OCI-LY1 (cell line): ENCODE data around the gene DMRTC1.
"Not testable (repeated sequence)": the region's sequence is repeated elsewhere in the genome, so short reads cannot be mapped to it uniquely, and the experiment has no call there.

Experiments
- H2AFZ ChIP-seq: fragments of 200-600 bp; sonication (generic), shearing (Covaris generic); 2 replicates; pipeline ENCODE4 v1.6.0; 2014; ENCODE audit warnings: antibody characterized with exemption, mild to moderate bottlenecking, low read length
- H3F3A ChIP-seq: fragments of 200-600 bp; sonication (generic), shearing (Covaris generic); 2 replicates; pipeline ENCODE4 v1.6.0; 2014; ENCODE audit warnings: mild to moderate bottlenecking, antibody characterized with exemption, low read length, moderate library complexity; ENCODE audit not compliant: insufficient read depth
- H3K27ac ChIP-seq: fragments of 200-600 bp; sonication (generic); 2 replicates; pipeline ENCODE4 v1.5.1; 2014; ENCODE audit warnings: low read length, mixed run types, mild to moderate bottlenecking, low read depth; ENCODE audit not compliant: poor library complexity, severe bottlenecking
- H3K27me3 ChIP-seq: fragments of 200-600 bp; sonication (generic); 2 replicates; pipeline ENCODE4 v1.6.0; 2014; ENCODE audit warnings: antibody characterized with exemption, mild to moderate bottlenecking, low read length, moderate library complexity; ENCODE audit not compliant: insufficient read depth
- H3K36me3 ChIP-seq: fragments of 200-600 bp; sonication (generic); 2 replicates; pipeline ENCODE4 v1.6.1; 2014; ENCODE audit warnings: mild to moderate bottlenecking, antibody characterized with exemption, low read length, moderate library complexity, mixed read lengths; ENCODE audit not compliant: insufficient read depth
- H3K4me1 ChIP-seq: fragments of 200-600 bp; sonication (generic); 2 replicates; pipeline ENCODE4 v1.5.1; 2014; ENCODE audit warnings: mild to moderate bottlenecking, low read length, moderate library complexity; ENCODE audit not compliant: insufficient read depth, severe bottlenecking
- H3K4me2 ChIP-seq: fragments of 200-600 bp; sonication (generic), shearing (Covaris generic); 2 replicates; pipeline ENCODE4 v1.6.1; 2014; ENCODE audit warnings: low read length
- H3K4me3 ChIP-seq: fragments of 200-600 bp; sonication (generic); 2 replicates; pipeline ENCODE4 v1.5.1; 2014; ENCODE audit warnings: low read length, low read depth, mild to moderate bottlenecking, mixed read lengths; ENCODE audit not compliant: poor library complexity, severe bottlenecking
- H3K79me2 ChIP-seq: fragments of 200-600 bp; shearing (Covaris generic); 2 replicates; pipeline ENCODE4 v1.6.1; 2016; ENCODE audit warnings: mixed run types, low read length, mixed read lengths; ENCODE audit not compliant: insufficient read depth
- H3K9ac ChIP-seq: fragments of 200-600 bp; sonication (generic), shearing (Covaris generic); 2 replicates; pipeline ENCODE4 v1.6.1; 2014; ENCODE audit warnings: mild to moderate bottlenecking, low read length, mixed read lengths
- H3K9me2 ChIP-seq: fragments of 200-600 bp; sonication (generic), shearing (Covaris generic); 2 replicates; pipeline ENCODE4 v1.6.1; 2014; ENCODE audit warnings: low read depth, mild to moderate bottlenecking, low read length, mixed read lengths
- H3K9me3 ChIP-seq: fragments of 200-600 bp; shearing (Covaris generic); 2 replicates; pipeline ENCODE4 v1.6.1; 2014; ENCODE audit warnings: low read length, mixed read lengths
- H4K20me1 ChIP-seq: fragments of 200-600 bp; sonication (generic), shearing (Covaris generic); 2 replicates; pipeline ENCODE4 v1.6.0; 2016; ENCODE audit warnings: mild to moderate bottlenecking, low read length; ENCODE audit not compliant: insufficient read depth

The DMRTC1 gene

DNA sequence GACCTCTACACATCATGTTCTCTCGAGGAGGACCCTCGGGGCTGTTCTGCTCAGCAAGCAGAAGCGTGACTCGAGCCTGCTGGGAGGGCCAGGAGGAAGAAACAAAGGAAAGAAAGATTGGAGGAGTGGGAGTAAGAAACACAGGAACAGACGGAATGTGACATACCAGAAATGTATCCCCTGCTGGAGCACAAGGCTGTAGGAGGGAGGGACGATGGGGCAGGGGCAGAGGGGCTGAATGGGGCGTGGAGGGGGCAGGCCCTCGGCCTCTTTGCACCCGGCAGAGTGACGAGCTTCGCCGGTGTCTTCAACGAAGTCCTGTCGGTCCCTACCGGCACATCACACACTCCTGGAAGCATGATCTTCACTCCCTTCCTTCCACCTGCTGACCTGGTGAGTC, 5.7 kb downstream of the DMRTC1 start, which contains the start of gene FAM236A:
Gene FAM236A (plus strand): TSS at position 301 of the 400 bp plus-strand sequence. CDS start 57 bp downstream, at position 358.
- H3K9me2 ChIP-seq, H3K79me2 ChIP-seq, H3K4me3 ChIP-seq, H3K9ac ChIP-seq, H3K27me3 ChIP-seq, H3K27ac ChIP-seq, H4K20me1 ChIP-seq, H3K4me2 ChIP-seq, H3K4me1 ChIP-seq, H3F3A ChIP-seq, H3K9me3 ChIP-seq, H2AFZ ChIP-seq, H3K36me3 ChIP-seq: not testable (repeated sequence)

DNA sequence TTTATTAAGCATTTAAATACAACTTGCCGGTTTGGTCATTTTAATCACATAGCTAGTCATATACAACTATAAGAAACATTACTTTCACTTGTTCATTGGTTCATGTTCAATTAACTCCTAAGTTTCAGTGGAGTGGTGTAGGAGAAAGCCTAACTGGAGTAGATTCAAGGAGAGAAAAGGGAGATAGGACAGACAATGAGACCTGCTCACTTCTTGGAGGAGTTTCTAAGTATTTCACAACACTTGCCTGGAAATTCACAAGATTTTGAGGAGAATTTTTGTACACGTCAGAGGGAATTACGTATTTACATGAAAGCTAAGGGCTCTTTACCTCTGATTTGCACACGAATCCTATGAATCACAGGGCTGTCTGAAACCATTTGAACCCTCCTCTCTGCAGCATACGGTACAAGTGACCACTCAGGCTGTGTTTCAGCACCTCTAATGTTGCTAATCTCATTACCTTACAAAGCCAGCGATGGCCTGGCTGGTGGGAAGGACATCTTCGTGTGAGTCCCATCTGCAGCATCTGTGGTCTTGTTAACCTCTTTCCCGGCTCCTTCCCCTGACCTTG, 6.7 kb downstream of the DMRTC1 start:
- not testable (repeated sequence) for H3K9me2 ChIP-seq, H3F3A ChIP-seq, H3K9ac ChIP-seq, H3K4me2 ChIP-seq, H2AFZ ChIP-seq, H3K4me1 ChIP-seq, H3K79me2 ChIP-seq, H3K4me3 ChIP-seq, H3K27ac ChIP-seq, H3K27me3 ChIP-seq, H4K20me1 ChIP-seq, H3K36me3 ChIP-seq, H3K9me3 ChIP-seq

DNA sequence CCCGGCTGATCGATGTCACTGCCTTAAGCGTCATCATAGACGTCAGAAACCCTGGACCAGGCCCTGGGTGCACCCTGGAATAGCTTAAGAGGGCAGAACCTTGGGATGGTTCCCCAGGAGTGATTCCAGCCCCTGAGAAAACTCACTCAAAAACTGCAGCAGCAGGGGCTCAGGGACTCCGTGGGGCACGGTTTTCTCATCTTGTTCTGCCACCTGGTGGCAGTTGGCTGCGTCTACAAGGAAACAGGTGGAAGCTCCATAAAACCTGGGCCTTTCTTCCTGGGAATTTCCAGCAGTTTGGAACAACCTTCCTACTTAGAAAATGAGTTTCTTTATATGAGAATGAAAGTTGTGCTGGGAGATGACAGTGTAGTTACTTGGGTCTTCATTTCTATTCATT, 7.2 kb downstream of the DMRTC1 start:
- not testable (repeated sequence) for H3K27ac ChIP-seq, H2AFZ ChIP-seq, H3K9me2 ChIP-seq, H3K4me3 ChIP-seq, H3K27me3 ChIP-seq, H3K9ac ChIP-seq, H3K36me3 ChIP-seq, H3K79me2 ChIP-seq, H3K9me3 ChIP-seq, H4K20me1 ChIP-seq, H3K4me2 ChIP-seq, H3F3A ChIP-seq, H3K4me1 ChIP-seq

DNA sequence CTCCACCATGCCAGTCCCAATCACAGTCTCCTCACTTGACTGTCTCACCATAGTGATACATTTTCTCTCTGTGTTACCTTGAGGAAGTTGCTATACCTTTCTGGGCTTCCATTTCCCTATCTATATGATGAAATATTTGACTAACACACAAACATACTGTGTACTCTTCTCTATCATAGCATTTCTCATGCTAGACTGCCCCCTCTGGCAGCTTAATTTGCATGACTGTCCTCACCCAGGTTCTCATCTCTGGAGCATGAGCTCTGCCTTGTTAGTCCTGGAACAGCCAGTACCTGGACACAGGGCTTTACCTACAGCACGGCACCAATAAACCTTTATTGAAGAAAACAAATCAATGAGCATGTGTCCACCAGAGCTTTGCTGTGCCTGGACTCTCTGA, 11.4 kb downstream of the DMRTC1 start:
- not testable (repeated sequence) for H3K27ac ChIP-seq, H2AFZ ChIP-seq, H3K79me2 ChIP-seq, H3K4me3 ChIP-seq, H3K27me3 ChIP-seq, H4K20me1 ChIP-seq, H3K36me3 ChIP-seq, H3F3A ChIP-seq, H3K9ac ChIP-seq, H3K4me1 ChIP-seq, H3K9me3 ChIP-seq, H3K9me2 ChIP-seq, H3K4me2 ChIP-seq

DNA sequence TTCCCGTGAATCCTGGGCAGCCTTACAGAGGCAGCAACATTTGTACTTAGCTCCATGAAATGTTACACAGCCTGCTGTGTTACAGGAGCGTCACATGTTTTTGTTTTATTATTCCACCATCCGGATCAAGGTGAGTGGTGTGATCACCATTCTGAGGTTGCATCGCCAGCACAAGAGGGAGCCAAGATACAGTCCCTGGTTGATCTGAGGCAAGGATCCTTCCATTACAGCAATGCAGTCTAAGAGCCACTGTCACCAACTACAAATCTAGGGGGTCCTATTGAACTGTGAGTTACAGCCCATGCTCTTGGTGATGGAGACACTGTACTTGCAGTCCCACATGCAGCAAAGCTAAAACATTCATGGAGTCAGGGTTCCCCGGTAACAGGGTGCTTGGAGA, 27.5 kb downstream of the DMRTC1 start:
- H3K4me3 ChIP-seq, H3K4me1 ChIP-seq, H4K20me1 ChIP-seq, H3K9me3 ChIP-seq, H3K4me2 ChIP-seq, H3K9me2 ChIP-seq, H3K36me3 ChIP-seq, H2AFZ ChIP-seq, H3K79me2 ChIP-seq, H3K27ac ChIP-seq, H3F3A ChIP-seq, H3K9ac ChIP-seq, H3K27me3 ChIP-seq: not testable (repeated sequence)

DNA sequence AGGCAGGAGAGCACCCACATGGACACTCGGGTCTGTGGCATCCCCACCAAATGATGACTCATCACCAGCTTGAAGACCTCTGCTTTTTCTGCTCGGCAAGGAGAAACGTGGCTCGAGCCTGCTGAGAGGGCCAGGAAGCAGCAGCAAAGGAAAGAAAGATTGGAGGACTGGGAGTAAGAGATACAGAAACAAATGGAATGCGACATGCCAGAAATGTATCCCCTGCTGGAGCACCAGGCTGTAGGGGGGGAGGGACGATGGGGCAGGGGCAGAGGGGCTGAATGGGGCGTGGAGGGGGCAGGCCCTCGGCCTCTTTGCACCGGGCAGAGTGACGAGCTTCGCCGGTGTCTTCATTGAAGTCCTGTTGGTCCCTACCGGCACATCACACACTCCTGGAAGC, 31.3 kb downstream of the DMRTC1 start, which contains the start of gene FAM236C:
Gene FAM236C (plus strand): TSS at position 301 of the 400 bp plus-strand sequence. CDS start 100 bp downstream, outside the sequence.
- H3K9me3 ChIP-seq, H3K27ac ChIP-seq, H3K36me3 ChIP-seq, H3K27me3 ChIP-seq, H3K9ac ChIP-seq, H3K9me2 ChIP-seq, H3K4me3 ChIP-seq, H3K4me2 ChIP-seq, H4K20me1 ChIP-seq, H2AFZ ChIP-seq, H3F3A ChIP-seq, H3K79me2 ChIP-seq, H3K4me1 ChIP-seq: not testable (repeated sequence)

DNA sequence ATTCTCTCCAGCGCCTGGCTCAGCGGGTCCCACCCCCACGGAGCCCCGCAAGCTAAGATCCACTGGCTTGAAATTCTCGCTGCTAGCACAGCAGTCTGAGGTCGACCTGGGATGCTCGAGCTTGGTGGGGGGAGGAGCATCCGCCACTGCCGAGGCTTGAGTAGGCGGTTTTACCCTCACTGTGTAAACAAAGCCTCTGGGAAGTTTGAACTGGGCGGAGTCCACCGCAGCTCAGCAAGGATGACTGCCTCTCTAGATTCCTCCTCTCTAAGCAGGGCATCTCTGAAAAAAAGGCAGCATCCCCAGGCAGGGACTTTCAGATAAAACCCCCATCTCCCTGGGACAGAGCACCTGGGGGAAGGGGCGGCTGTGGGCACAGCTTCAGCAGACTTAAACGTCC, 53.9 kb downstream of the DMRTC1 start:
- H3F3A ChIP-seq: not testable (repeated sequence)

DNA sequence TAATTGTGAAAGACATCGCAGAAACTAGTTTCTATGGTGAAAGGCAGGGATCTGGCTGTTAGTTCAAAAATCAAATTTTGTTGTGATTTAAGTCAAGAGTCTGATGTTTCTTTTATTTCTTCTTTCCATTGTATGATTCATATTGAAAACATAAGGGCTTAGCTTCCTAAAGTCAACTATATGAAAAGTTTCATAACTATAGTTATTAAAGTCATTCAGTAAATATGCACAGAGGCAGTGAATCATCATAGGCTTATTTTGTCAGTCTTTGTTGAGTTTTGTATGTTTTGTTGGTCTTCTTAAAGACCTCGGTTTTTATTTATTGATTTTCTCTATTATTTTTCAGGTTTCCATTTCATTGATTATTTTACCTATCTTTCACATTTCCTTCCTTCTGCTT, 60.7 kb downstream of the DMRTC1 start:
- H3K9ac ChIP-seq, H3K9me2 ChIP-seq, H3K9me3 ChIP-seq, H3K79me2 ChIP-seq, H3K4me2 ChIP-seq, H3K4me3 ChIP-seq, H3F3A ChIP-seq, H4K20me1 ChIP-seq, H3K4me1 ChIP-seq, H3K36me3 ChIP-seq, H3K27ac ChIP-seq, H3K27me3 ChIP-seq, H2AFZ ChIP-seq: not testable (repeated sequence)

More for the DNA sequence above, 53.9 kb downstream of the DMRTC1 start:
- not testable (repeated sequence) for H3K4me1 ChIP-seq, H3K79me2 ChIP-seq, H3K9me2 ChIP-seq, H3K4me2 ChIP-seq, H3K9ac ChIP-seq, H2AFZ ChIP-seq, H3K4me3 ChIP-seq, H3K36me3 ChIP-seq, H3K27ac ChIP-seq, H3K27me3 ChIP-seq, H3K9me3 ChIP-seq, H4K20me1 ChIP-seq
